ENCODE measurements around the gene FMN2.
"Not testable (repeated sequence)": the region's sequence is repeated elsewhere in the genome, so short reads cannot be mapped to it uniquely, and the experiment has no call there.

FMN2 gene

DNA sequence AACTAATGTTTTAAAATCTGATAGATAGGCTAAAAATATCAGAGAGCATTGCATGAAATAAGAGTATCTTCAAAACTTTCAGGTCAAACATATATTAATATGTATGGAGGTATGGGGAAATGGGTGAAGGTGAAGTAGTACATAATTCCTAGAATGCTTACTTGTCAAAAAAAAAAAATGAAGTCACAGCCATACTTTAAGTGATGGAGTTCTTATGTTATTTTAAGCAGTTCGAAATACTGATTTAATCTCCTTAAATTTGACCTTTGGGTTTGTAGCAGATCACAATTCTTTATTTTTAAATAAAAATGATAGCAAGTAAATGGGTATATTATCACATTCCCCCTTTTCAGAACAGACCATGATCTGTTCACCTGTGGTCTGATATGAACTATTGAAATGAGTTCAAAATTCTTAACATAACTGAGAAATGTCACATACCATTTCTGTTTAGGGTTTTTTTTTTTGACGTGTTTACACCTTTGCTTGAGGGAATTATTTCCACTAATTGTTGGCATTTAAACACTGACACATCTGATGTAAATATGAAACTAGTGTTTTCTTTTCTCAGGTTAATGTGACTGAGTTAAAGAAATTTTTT lies 300.1 kb downstream of the FMN2 start:
- DNase-seq: no peak

GRCh38 chr1:240394353-240394752 lies 302.7 kb downstream of the FMN2 start:
- DNase-seq: no peak

- DNase-seq: no peak
These were observed 303.7 kb downstream of the FMN2 start for GRCh38 chr1:240395336-240395735.

GRCh38 chr1:240399381-240399780 lies 307.7 kb downstream of the FMN2 start:
- no peak for DNase-seq

GRCh38 chr1:240401731-240402130 lies 310.0 kb downstream of the FMN2 start:
- DNase-seq: no peak

- DNase-seq: no peak
These were observed 310.6 kb downstream of the FMN2 start for GRCh38 chr1:240402326-240402725.

GRCh38 chr1:240404286-240404685 lies 312.6 kb downstream of the FMN2 start:
- no peak for DNase-seq

DNA sequence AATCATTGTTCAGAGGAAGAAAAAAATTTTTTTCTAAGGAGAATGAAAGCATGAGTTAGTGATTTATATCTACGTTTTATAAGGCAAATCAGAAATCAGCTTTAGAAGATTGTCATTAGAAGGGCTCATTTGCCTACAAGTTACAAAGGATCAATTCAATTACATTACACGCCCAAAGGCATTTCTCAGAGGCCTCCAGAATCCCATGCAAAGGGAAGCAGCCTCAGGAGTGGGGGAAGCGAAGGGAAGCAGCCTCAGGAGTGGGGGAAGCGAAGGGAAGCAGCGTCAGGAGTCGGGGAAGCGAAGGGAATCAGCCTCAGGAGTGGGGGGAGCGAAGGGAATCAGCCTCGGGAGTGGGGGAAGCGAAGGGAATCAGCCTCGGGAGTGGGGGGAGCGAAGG lies 314.1 kb downstream of the FMN2 start:
- DNase-seq: no peak

GRCh38 chr1:240407407-240407806 lies 315.7 kb downstream of the FMN2 start:
- DNase-seq: no peak

GRCh38 chr1:240409615-240410014 lies 317.9 kb downstream of the FMN2 start:
- no peak for DNase-seq

GRCh38 chr1:240413732-240414131 lies 322.0 kb downstream of the FMN2 start:
- DNase-seq: no peak

GRCh38 chr1:240414237-240414636 lies 322.6 kb downstream of the FMN2 start:
- DNase-seq: no peak

- not testable (repeated sequence) for DNase-seq
These were observed 323.3 kb downstream of the FMN2 start for GRCh38 chr1:240415011-240415410.

GRCh38 chr1:240415532-240415931 lies 323.8 kb downstream of the FMN2 start:
- DNase-seq: no peak

DNA sequence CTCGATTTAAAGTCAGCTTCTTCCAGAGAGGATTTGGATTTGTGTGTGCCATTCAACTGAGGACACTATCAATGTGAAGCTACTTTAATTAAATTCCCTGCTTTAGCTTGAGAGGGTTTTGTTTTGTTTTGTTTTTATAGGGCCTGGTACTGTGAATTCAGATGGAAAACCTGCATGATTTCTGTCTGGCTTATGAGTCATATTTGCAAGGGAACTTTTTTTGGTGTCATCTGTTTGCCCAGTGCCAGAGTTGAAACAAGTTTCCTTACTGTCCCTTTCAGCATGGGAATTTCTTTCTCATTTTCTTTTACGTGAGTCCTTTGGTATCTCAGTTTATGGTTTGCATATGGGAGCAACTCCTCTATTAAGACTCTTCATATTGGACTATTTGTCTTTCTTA lies 325.6 kb downstream of the FMN2 start:
- no peak for DNase-seq

DNA sequence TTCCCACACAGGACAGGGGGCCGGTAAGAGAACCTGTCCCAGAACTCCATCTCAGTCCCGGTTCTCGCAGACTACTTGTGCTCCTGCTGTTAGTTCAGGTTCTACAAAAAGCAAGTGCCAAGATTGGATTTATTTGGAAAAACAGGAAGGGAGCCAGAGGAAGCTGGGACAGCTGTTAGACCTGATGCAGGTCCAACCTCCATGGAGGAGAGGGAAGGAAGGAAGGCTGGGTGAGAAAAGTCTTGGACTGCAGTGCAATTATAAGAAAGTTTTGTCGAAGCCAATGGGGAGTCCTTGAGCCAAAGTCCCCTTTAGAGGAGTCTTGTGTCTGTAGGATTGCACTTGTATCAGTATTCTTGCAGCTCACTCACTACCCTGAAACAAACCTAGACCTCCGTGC lies 329.1 kb downstream of the FMN2 start:
- DNase-seq: no peak

- DNase-seq: no peak
These were observed 331.7 kb downstream of the FMN2 start for GRCh38 chr1:240423246-240423924.

GRCh38 chr1:240424740-240425464 lies 333.2 kb downstream of the FMN2 start:
- no peak for DNase-seq

GRCh38 chr1:240426051-240426450 lies 334.4 kb downstream of the FMN2 start:
- no peak for DNase-seq

- no peak for DNase-seq
These were observed 344.4 kb downstream of the FMN2 start for GRCh38 chr1:240435996-240436566.

DNA sequence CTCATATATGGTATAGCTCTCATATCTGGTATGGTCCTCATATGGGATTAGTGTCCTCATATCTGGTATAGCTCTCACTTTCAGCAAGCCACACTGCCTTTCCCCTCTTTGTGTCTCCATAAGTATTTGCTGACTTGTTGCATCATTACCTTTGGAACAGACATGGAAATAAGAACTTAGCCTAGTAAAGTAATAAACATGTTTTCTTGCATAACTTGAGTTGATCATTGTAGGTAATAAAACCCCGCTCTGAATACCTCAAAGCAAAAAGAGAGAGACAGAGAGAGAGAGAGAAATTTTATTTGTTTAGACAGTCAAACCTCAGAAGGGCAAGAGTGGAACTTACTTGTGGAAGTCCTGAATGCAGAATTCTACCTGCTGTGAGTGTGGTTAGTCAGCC lies 350.0 kb downstream of the FMN2 start:
- DNase-seq: no peak

GRCh38 chr1:240445369-240445768 lies 353.7 kb downstream of the FMN2 start:
- no peak for DNase-seq

GRCh38 chr1:240455228-240455821 lies 363.6 kb downstream of the FMN2 start:
- no peak for DNase-seq

GRCh38 chr1:240457203-240457602 lies 365.5 kb downstream of the FMN2 start:
- DNase-seq: no peak
